ENCODE measurements around the gene PXN.
"Not testable (repeated sequence)": the region's sequence is repeated elsewhere in the genome, so short reads cannot be mapped to it uniquely, and the experiment has no call there.

Gene PXN

GRCh38 chr12:120216742-120217605, 48.6 kb downstream of the PXN start:
- Histone ChIP-seq H3K4me3 (no peak overlapping the region), H3K27ac (peak overlapping the region in 1 of 21 experiments; percentile 53)

GRCh38 chr12:120215766-120216735, 49.5 kb downstream of the PXN start:
- peak overlapping the region in 1 of 21 experiments; percentile 53 for H3K27ac ChIP-seq

GRCh38 chr12:120215357-120215735, 50.2 kb downstream of the PXN start:
- no peak overlapping the region for H3K4me3 ChIP-seq
- no peak overlapping the region for H3K27ac ChIP-seq

More at GRCh38 chr12:120215766-120216735, 49.5 kb downstream of the PXN start:
- H3K4me3 ChIP-seq = no peak overlapping the region

GRCh38 chr12:120214626-120215356, 50.7 kb downstream of the PXN start:
- no peak overlapping the region for H3K27ac ChIP-seq

GRCh38 chr12:120213758-120214157, 51.8 kb downstream of the PXN start:
- no peak overlapping the region for H3K27ac ChIP-seq

More at GRCh38 chr12:120214626-120215356, 50.7 kb downstream of the PXN start:
- no peak overlapping the region for H3K4me3 ChIP-seq

DNA sequence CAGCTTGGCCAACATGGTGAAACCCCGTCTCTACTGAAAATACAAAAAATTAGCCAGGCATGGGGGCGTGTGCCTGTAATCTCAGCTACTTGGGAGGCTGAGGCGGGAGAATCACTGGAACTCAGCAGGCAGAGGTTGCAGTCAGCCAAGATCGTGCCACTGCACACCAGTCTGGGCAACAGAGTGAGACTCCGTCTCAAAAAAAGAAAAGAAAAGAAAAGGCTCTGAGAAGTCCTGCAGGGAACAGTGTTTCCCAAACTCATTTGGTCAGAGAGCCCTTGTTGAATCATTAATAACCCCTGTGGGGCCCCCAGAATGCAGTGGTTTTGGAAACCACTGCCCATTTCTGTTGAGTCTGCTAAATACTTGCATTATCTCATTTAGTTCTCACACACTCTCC, 52.3 kb downstream of the PXN start:
- H3K27ac ChIP-seq, H3K4me3 ChIP-seq: not testable (repeated sequence)

More at GRCh38 chr12:120213758-120214157, 51.8 kb downstream of the PXN start:
- H3K4me3 ChIP-seq = no peak overlapping the region

DNA sequence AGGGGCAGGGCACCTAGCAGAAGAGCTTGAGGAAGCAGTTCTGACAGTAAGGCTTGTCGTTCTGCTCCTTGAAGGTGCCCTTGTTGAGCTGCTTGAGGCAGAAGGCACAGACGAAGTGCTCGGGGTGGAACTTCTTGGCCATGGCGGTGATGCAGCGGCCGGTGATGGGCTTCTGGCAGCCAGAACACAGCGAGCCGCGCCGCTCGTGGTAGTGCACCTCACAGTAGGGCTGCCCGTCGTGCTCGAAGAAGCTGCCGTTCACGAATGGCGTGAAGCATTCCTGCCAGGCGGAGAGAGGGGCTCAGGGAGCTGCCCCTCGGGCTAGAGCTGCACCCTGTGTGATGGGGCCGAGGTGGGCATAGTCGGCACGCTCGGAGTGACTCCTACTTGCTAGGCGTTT, 53.2 kb downstream of the PXN start:
- no peak overlapping the region for H3K4me3 ChIP-seq
- H3K27ac ChIP-seq = no peak overlapping the region

GRCh38 chr12:120211904-120212283, 53.6 kb downstream of the PXN start:
- H3K4me3 ChIP-seq = no peak overlapping the region

GRCh38 chr12:120211243-120211903, 54.2 kb downstream of the PXN start:
- Histone ChIP-seq H3K27ac (peak overlapping the region in 1 of 21 experiments; percentile 63), H3K4me3 (no peak overlapping the region)

More at GRCh38 chr12:120211904-120212283, 53.6 kb downstream of the PXN start:
- H3K27ac ChIP-seq = no peak overlapping the region

GRCh38 chr12:120209851-120210250, 55.7 kb downstream of the PXN start:
- H3K4me3 ChIP-seq = no peak overlapping the region
- peak overlapping the region in 9 of 21 experiments; percentile 2 to 63 (median 27) for H3K27ac ChIP-seq

- Histone ChIP-seq H3K4me3 (no peak overlapping the region), H3K27ac (no peak overlapping the region)
These were observed 58.3 kb downstream of the PXN start for GRCh38 chr12:120207227-120207626.

- H3K27ac ChIP-seq = not testable (repeated sequence)
These were observed 58.7 kb downstream of the PXN start for GRCh38 chr12:120206781-120207180.

GRCh38 chr12:120206228-120206627, 59.3 kb downstream of the PXN start:
- H3K4me3 ChIP-seq = no peak overlapping the region
- no peak overlapping the region for H3K27ac ChIP-seq

More at GRCh38 chr12:120206781-120207180, 58.7 kb downstream of the PXN start:
- H3K4me3 ChIP-seq = not testable (repeated sequence)

GRCh38 chr12:120204171-120204570, 61.4 kb downstream of the PXN start:
- Histone ChIP-seq H3K27ac (no peak overlapping the region), H3K4me3 (no peak overlapping the region)

- Histone ChIP-seq H3K4me3 (peak overlapping the region; percentile 62 to 93 (median 88)), H3K27ac (peak overlapping the region; percentile 75 to 97 (median 92))
These were observed 65.1 kb downstream of the PXN start for GRCh38 chr12:120200364-120200800.

DNA sequence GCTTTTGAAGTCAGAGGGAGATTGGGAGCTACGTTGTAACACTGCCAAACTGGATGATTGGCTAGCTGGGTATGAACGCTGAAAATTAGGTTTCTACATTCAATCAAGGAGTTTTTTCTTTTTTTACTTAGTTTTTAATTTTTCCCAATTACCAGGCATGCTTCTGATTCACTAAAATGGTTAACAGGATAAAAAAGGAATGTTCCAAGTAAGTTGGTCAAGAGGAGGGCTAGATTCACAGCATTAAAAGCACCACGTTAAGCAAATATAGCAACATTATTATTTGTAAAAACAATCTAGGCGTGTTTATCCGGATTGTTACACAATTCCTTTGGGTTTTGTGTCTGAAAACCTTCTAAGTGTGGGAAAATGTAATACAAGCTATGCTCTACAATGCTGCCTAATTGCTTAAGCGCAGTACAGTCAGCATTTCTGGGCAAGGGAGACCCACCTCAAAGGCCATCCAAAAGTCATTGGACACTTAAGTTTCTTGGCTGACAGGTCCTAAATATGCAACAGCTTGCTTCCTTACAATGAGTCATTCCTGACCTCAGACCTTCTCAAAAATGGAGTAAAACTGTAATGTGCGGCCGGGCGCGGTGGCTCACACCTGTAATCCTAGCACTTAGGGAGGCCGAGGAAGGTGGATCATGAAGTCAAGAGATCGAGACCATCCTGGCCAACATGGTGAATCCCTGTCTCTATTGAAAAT, 65.8 kb downstream of the PXN start:
- Histone ChIP-seq H3K4me3 (peak overlapping the region; percentile 62 to 93 (median 88)), H3K27ac (peak overlapping the region in 20 of 21 experiments; percentile 75 to 97 (median 92))

DNA sequence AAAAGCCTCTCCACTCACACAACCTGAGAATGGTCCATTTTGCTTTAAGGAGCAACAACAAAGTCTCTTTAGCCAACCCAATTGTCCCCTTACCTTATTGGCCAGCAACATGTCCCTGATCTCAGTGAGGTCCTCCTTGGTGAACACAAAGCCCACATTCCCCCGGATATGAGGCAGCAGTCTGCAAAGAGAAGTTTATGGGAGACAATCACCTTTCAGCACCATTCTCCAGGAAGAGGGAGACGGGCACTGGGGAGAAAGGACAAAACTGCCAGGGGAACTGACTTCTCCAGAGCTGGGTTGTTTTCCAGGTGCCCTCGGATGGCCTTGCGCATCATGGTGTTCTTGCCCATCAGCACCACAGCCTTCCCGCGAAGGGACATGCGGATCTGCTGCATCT, 66.5 kb downstream of the PXN start:
- Histone ChIP-seq H3K4me3 (peak overlapping the region in 5 of 7 experiments; percentile 79 to 93 (median 89)), H3K27ac (peak overlapping the region in 7 of 21 experiments; percentile 91 to 97 (median 94))

GRCh38 chr12:120197542-120197887, 68.0 kb downstream of the PXN start:
- peak overlapping the region in 1 of 21 experiments; percentile 17 for H3K27ac ChIP-seq
- no peak overlapping the region for H3K4me3 ChIP-seq

Data from skin epidermis (tissue), 12 donors.